ENCODE data around the gene PAPSS1.

GRCh38 chr4:107593230-107593629, 126.8 kb downstream of the PAPSS1 start:
- TF ChIP-seq CTCF (IDR thresholded peaks at IDR 0.05; ENCODE audit: control extremely low read depth in 1 of 3, insufficient read depth in 1 of 3, low read depth in 1 of 3, low read length in 3 of 3) (no peak), ZNF274 (IDR thresholded peaks at IDR 0.05; ENCODE audit: borderline replicate concordance, extremely low read depth, low read length) (no peak), EGR1 (IDR thresholded peaks at IDR 0.05; ENCODE audit: borderline replicate concordance, low read depth, low read length) (no peak), EP300 (IDR thresholded peaks at IDR 0.05; ENCODE audit: borderline replicate concordance in 1 of 2, low read depth in 2 of 2, low read length in 2 of 2) (no peak), POLR2AphosphoS5 (IDR thresholded peaks at IDR 0.05; ENCODE audit: low read depth, low read length) (no peak), EZH2 (IDR thresholded peaks at IDR 0.05; ENCODE audit: low read depth, low read length, severe bottlenecking) (no peak), SP2 (IDR thresholded peaks at IDR 0.05; ENCODE audit: low read length) (no peak), RAD21 (IDR thresholded peaks at IDR 0.05 in 1 of 2, conservative IDR thresholded peaks at IDR 0.05 in 1 of 2; ENCODE audit: low read depth in 2 of 2, low read length in 2 of 2) (no peak)

All from H1 (cell line).